Measurements from ENCODE around the gene PLA2G4D. TPM values are rescaled to one million over a fixed set of nuclear protein-coding genes. Genes with fewer than 3 reads are reported as not detected.

PLA2G4D gene
- total and polyA plus RNA-seq, 2 donors (not counting 3 experiments of a cell fraction or from before 2014, with no cell fraction given), result not detected

DNA sequence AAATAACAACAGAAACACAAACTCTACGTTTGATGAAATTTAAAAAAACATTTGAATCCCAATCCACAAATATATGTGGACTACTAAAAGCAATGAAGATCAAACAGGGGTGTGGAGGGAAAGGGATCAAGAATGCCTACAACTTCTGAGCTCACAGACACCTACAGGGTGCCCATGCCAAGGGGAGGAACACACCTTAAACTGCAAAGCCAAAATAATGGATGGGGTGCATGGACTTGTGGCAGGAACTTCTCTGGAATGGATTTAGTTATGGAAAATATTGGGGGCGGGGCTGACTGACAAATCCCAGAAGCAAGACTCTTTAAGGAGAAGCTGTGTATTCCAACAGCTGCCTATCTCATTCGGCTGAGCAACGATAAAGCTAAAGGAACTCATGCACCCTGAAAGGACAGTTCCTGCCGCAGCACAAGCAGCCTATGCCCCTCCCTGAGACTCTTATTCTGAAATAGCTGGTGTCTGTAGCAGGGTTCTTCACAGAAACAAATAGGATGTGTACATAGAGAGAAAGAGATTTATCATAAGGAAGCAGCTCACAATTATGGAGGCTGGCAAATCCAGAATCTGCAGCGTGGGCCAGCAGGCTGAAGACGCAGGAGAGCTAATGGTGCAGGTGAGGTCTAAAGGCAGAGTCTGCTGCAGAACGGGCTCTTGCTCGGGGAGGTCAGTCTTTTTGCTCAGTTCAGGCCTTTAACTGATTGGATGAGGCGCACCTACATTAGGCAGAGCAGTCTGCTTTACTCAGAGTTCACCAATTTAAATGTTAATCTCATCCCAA is 24.5 kb upstream of the PLA2G4D start:
- DNase-seq (ENCODE audit: low read depth, low spot score) (no peak), FAIRE-seq (no peak)
- no peak overlapping the region for H3K9ac ChIP-seq (replicated peaks; ENCODE audit: extremely low read depth, insufficient read depth, low read length)
- no peaks in the 10 kb centered on the region for H3K79me2 ChIP-seq (ENCODE audit: control insufficient read depth, insufficient read depth, low read length)
- H3K27me3 ChIP-seq (ENCODE audit: control insufficient read depth in 2 of 2, insufficient read depth in 2 of 2, low read length in 2 of 2), result peaks cover 17 to 33% of the 10 kb centered on the region in 2 experiments
- no peak overlapping the region for H3K4me2 ChIP-seq (ENCODE audit: insufficient read depth, low read length)
- ChIA-PET POLR2A (no interaction called here), CTCF (interaction anchor here (0.9 to 2.4 kb wide), 4 partner anchors 9 to 34 kb away, joined by 3 to 18 read pairs (median 7); no protein-coding TSS in a partner anchor)
- no peak overlapping the region for H3K4me3 ChIP-seq (replicated peaks in 1 of 3; ENCODE audit: insufficient read depth in 1 of 3, low read depth in 1 of 3, low read length in 3 of 3)
- no peaks in the 10 kb centered on the region for H3K9me1 ChIP-seq (replicated peaks; ENCODE audit: control insufficient read depth, extremely low read depth, insufficient read depth, low read length)
- no peaks in the 10 kb centered on the region for H4K20me1 ChIP-seq (replicated peaks; ENCODE audit: control insufficient read depth, extremely low read depth, insufficient read depth, low read length)
- no peak overlapping the region for H3K27ac ChIP-seq (ENCODE audit: insufficient read depth, low read depth, low read length)
- intact Hi-C loops (cut with micrococcal nuclease) (no loop called here), dilution Hi-C loops (cut with MboI; ENCODE audit: extremely low pct_ligation_motif_present, low sequenced_read_pairs) (no loop called here)
- H3K9me3 ChIP-seq (replicated peaks; ENCODE audit: control insufficient read depth, insufficient read depth, low read length), result no peaks in the 10 kb centered on the region
- no peaks in the 10 kb centered on the region for H3K36me3 ChIP-seq (ENCODE audit: control insufficient read depth in 2 of 2, extremely low read depth in 1 of 2, insufficient read depth in 2 of 2, low read length in 2 of 2)
- TF ChIP-seq EZH2 (IDR thresholded peaks at IDR 0.05; ENCODE audit: borderline replicate concordance, low read depth, low read length, severe bottlenecking), result no peak
- no peak overlapping the region for H2AFZ ChIP-seq (ENCODE audit: low read depth, low read length)
- no TSS peak for BruUV-seq (replicated peaks)
- H3K4me1 ChIP-seq (ENCODE audit: control insufficient read depth, extremely low read depth, insufficient read depth, low read length), result no peaks in the 10 kb centered on the region

DNA sequence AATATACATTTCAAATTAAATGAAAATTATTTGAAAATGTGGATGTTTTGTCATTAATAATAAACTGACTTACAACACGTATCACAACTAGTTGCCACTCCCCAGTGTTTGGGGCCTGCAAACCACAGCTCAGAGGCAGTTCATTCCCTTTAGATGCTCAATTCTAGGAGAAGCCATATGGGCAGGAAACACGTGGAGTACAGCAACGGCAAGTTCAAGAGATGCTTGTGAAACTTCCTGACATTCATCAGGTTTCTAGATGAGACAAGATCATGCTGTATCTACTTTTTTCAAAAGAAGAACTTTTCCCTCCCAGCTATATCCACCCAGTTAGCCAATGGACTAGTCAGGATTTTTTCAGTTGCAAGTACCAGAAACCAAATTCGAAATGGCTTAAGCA is 17.6 kb upstream of the PLA2G4D start:
- no peaks in the 10 kb centered on the region for H3K79me2 ChIP-seq (ENCODE audit: control insufficient read depth, insufficient read depth, low read length)
- no peaks in the 10 kb centered on the region for H3K36me3 ChIP-seq (ENCODE audit: control insufficient read depth in 2 of 2, extremely low read depth in 1 of 2, insufficient read depth in 2 of 2, low read length in 2 of 2)
- H3K4me1 ChIP-seq (ENCODE audit: control insufficient read depth, extremely low read depth, insufficient read depth, low read length), result no peaks in the 10 kb centered on the region
- ChIA-PET CTCF (interaction anchor here (2.3 kb wide), 1 partner anchor 26 kb away, joined by 9 read pairs; no protein-coding TSS in a partner anchor), POLR2A (no interaction called here)
- H3K9ac ChIP-seq (replicated peaks; ENCODE audit: extremely low read depth, insufficient read depth, low read length), result no peak overlapping the region
- H3K4me3 ChIP-seq (replicated peaks in 1 of 3; ENCODE audit: insufficient read depth in 1 of 3, low read depth in 1 of 3, low read length in 3 of 3), result no peak overlapping the region
- dilution Hi-C loops (cut with MboI; ENCODE audit: extremely low pct_ligation_motif_present, low sequenced_read_pairs) (no loop called here), intact Hi-C loops (cut with micrococcal nuclease) (no loop called here)
- FAIRE-seq (no peak), DNase-seq (ENCODE audit: low read depth, low spot score) (no peak)
- H3K9me1 ChIP-seq (replicated peaks; ENCODE audit: control insufficient read depth, extremely low read depth, insufficient read depth, low read length), result no peaks in the 10 kb centered on the region
- H3K4me2 ChIP-seq (ENCODE audit: insufficient read depth, low read length), result no peak overlapping the region
- no peak for TF ChIP-seq EZH2 (IDR thresholded peaks at IDR 0.05; ENCODE audit: borderline replicate concordance, low read depth, low read length, severe bottlenecking)
- TF ChIP-seq POLR2AphosphoS5 (IDR thresholded peaks at IDR 0.05; ENCODE audit: insufficient read depth, low read depth, low read length), result no peak
- no peak for TF ChIP-seq FOS (IDR thresholded peaks at IDR 0.05; ENCODE audit: borderline replicate concordance, insufficient read depth, low read length)
- TF ChIP-seq JUN (IDR thresholded peaks at IDR 0.05; ENCODE audit: borderline replicate concordance, insufficient read depth, insufficient read length, low read depth), result no peak
- no peak for TF ChIP-seq GATA2 (IDR thresholded peaks at IDR 0.05; ENCODE audit: insufficient read depth, insufficient read length, low read depth, low read length)
- no peak for TF ChIP-seq POLR2A (IDR thresholded peaks at IDR 0.05; ENCODE audit: low read depth, low read length)
- no peak for TF ChIP-seq MYC (IDR thresholded peaks at IDR 0.05; ENCODE audit: low read depth, low read length)
- TF ChIP-seq MAX (IDR thresholded peaks at IDR 0.05; ENCODE audit: insufficient read depth, insufficient read length), result no peak
- TF ChIP-seq, protein P1, sequence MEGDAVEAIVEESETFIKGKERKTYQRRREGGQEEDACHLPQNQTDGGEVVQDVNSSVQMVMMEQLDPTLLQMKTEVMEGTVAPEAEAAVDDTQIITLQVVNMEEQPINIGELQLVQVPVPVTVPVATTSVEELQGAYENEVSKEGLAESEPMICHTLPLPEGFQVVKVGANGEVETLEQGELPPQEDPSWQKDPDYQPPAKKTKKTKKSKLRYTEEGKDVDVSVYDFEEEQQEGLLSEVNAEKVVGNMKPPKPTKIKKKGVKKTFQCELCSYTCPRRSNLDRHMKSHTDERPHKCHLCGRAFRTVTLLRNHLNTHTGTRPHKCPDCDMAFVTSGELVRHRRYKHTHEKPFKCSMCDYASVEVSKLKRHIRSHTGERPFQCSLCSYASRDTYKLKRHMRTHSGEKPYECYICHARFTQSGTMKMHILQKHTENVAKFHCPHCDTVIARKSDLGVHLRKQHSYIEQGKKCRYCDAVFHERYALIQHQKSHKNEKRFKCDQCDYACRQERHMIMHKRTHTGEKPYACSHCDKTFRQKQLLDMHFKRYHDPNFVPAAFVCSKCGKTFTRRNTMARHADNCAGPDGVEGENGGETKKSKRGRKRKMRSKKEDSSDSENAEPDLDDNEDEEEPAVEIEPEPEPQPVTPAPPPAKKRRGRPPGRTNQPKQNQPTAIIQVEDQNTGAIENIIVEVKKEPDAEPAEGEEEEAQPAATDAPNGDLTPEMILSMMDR (IDR thresholded peaks at IDR 0.05; ENCODE audit: extremely low read depth in 1 of 2, insufficient read depth in 1 of 2, low read depth in 1 of 2, low read length in 2 of 2), result no peak
- BruUV-seq (replicated peaks), result no TSS peak
- H3K27ac ChIP-seq (ENCODE audit: insufficient read depth, low read depth, low read length), result no peak overlapping the region
- peaks cover 14 to 22% of the 10 kb centered on the region in 2 experiments for H3K27me3 ChIP-seq (ENCODE audit: control insufficient read depth in 2 of 2, insufficient read depth in 2 of 2, low read length in 2 of 2)
- no peaks in the 10 kb centered on the region for H4K20me1 ChIP-seq (replicated peaks; ENCODE audit: control insufficient read depth, extremely low read depth, insufficient read depth, low read length)
- no peaks in the 10 kb centered on the region for H3K9me3 ChIP-seq (replicated peaks; ENCODE audit: control insufficient read depth, insufficient read depth, low read length)
- H2AFZ ChIP-seq (ENCODE audit: low read depth, low read length), result no peak overlapping the region
